SK-N-SH (cell line): ENCODE measurements around the gene BBOX1. TPM values are rescaled to one million over a fixed set of nuclear protein-coding genes. Genes with fewer than 3 reads are reported as not detected.

Source experiments
- CTCF ChIA-PET: fragments of 300-600, 350-600 bp; formaldehyde crosslinking; extraction: SDS; loops from one replicate; lab custom pipeline; 2021; lab: Yijun Ruan, JAX
- POLR2A ChIA-PET: fragments of 350-600 bp; sonication (Branson Sonifier 250); formaldehyde crosslinking; extraction: SDS; loops from one replicate; lab custom pipeline; 2020; ENCODE audit warnings: antibody characterized with exemption, inconsistent platforms; lab: Yijun Ruan, JAX
- DNase-seq: peaks from one replicate; pipeline ENCODE4 v3.0.0; 2012
- H2AFZ ChIP-seq: fragments of 200-600 bp; sonication (generic); 2 replicates; pipeline ENCODE4 v1.8.1; 2016; ENCODE audit warnings: antibody characterized with exemption, mild to moderate bottlenecking, low read depth
- H3F3A ChIP-seq: fragments of 200-600 bp; sonication (generic); replicated peaks from 2 replicates; pipeline ENCODE3; 2016; ENCODE audit warnings: antibody characterized with exemption, mild to moderate bottlenecking; ENCODE audit not compliant: insufficient read depth
- H3K27ac ChIP-seq, 2 experiments: fragments of 200-500 bp in 1 of 2; fragments of 200-600 bp in 1 of 2; sonication (Bioruptor generic) in 1 of 2; sonication (generic), shearing (Covaris generic) in 1 of 2; 2 replicates each; pipeline versions ENCODE4 v1.5.1 to v1.6.1; 2014 to 2016; ENCODE audit warnings: low read depth in 2 of 2, inconsistent platforms in 1 of 2, low read length in 1 of 2, mild to moderate bottlenecking in 1 of 2, mixed read lengths in 1 of 2
- H3K27me3 ChIP-seq: fragments of 200-600 bp; sonication (generic), shearing (Covaris generic); 2 replicates; pipeline ENCODE4 v1.6.1; 2016; ENCODE audit warnings: mixed run types; ENCODE audit not compliant: insufficient read depth
- H3K36me3 ChIP-seq, 2 experiments: fragments of 200-500 bp in 1 of 2; fragments of 200-600 bp in 1 of 2; sonication (Bioruptor generic) in 1 of 2; sonication (generic) in 1 of 2; replicated peaks in 1 of 2; 2 replicates each; pipeline versions ENCODE3 to v1.5.1; 2014 to 2016; ENCODE audit warnings: low read length in 1 of 2, mild to moderate bottlenecking in 1 of 2; ENCODE audit not compliant: insufficient read depth in 2 of 2, control insufficient read depth in 1 of 2
- H3K4me1 ChIP-seq, 2 experiments: fragments of 200-500 bp in 1 of 2; fragments of 200-600 bp in 1 of 2; sonication (Bioruptor generic) in 1 of 2; sonication (generic), shearing (Covaris generic) in 1 of 2; 2 replicates each; pipeline versions ENCODE4 v1.5.1 to v1.6.1; 2014 to 2016; ENCODE audit warnings: low read depth in 1 of 2, low read length in 1 of 2, mixed run types in 1 of 2; ENCODE audit not compliant: insufficient read depth in 2 of 2, control insufficient read depth in 1 of 2
- H3K4me2 ChIP-seq: fragments of 200-600 bp; sonication (generic), shearing (Covaris generic); 2 replicates; pipeline ENCODE4 v1.6.1; 2017; ENCODE audit warnings: mixed run types
- H3K4me3 ChIP-seq, 2 experiments: fragments of 200-500 bp in 1 of 2; fragments of 200-600 bp in 1 of 2; sonication (Bioruptor generic) in 1 of 2; sonication (generic), shearing (Covaris generic) in 1 of 2; 2 replicates each; pipeline versions ENCODE4 v1.5.1 to v1.8.1; 2014 to 2016; ENCODE audit warnings: low read depth in 2 of 2, inconsistent platforms in 1 of 2, low read length in 1 of 2, mild to moderate bottlenecking in 1 of 2, mixed read lengths in 1 of 2, moderate library complexity in 1 of 2
- H3K79me2 ChIP-seq: fragments of 200-600 bp; sonication (generic); 2 replicates; pipeline ENCODE4 v1.8.1; 2017; ENCODE audit warnings: mild to moderate bottlenecking; ENCODE audit not compliant: insufficient read depth
- H3K9ac ChIP-seq: fragments of 200-600 bp; sonication (generic); 2 replicates; pipeline ENCODE4 v1.6.1; 2017; ENCODE audit warnings: mixed run types
- H3K9me2 ChIP-seq: fragments of 200-600 bp; sonication (generic); 2 replicates; pipeline ENCODE4 v1.6.1; 2017; ENCODE audit warnings: mixed run types
- H3K9me3 ChIP-seq: fragments of 200-600 bp; sonication (generic); 2 replicates; pipeline ENCODE4 v1.6.1; 2017; ENCODE audit warnings: mixed run types, mild to moderate bottlenecking, moderate library complexity
- H4K20me1 ChIP-seq: fragments of 200-600 bp; sonication (generic); 2 replicates; pipeline ENCODE4 v1.6.1; 2017; ENCODE audit warnings: mild to moderate bottlenecking, mixed run types; ENCODE audit not compliant: insufficient read depth
- EZH2phosphoT487 ChIP-seq: fragments of 200-600 bp; sonication (generic); IDR thresholded peaks from 2 replicates; pipeline ENCODE4 v1.6.1; 2017; ENCODE audit warnings: low read depth, mixed run types, mild to moderate bottlenecking, antibody characterized with exemption, moderate library complexity, borderline replicate concordance
- FOSL2 ChIP-seq: IDR thresholded peaks from 2 replicates; pipeline ENCODE4 v1.4.0; 2012; ENCODE audit warnings: low read depth, mild to moderate bottlenecking, moderate library complexity, borderline replicate concordance
- FOXJ3 ChIP-seq: sonication (generic); formaldehyde crosslinking; IDR thresholded peaks from 2 replicates; pipeline ENCODE4 v1.5.1; 2020; ENCODE audit warnings: mild to moderate bottlenecking, missing genetic modification reagents
- GABPA ChIP-seq: IDR thresholded peaks from 2 replicates; pipeline ENCODE4 v1.4.0; 2012; ENCODE audit warnings: low read depth, mild to moderate bottlenecking
- GATA2 ChIP-seq: sonication (generic); formaldehyde crosslinking; IDR thresholded peaks from 2 replicates; pipeline ENCODE4 v1.5.0; 2020; ENCODE audit warnings: mild to moderate bottlenecking, missing genetic modification reagents
- JUND ChIP-seq: IDR thresholded peaks from 2 replicates; pipeline ENCODE4 v1.4.0; 2012
- MEF2A ChIP-seq: IDR thresholded peaks from 2 replicates; pipeline ENCODE4 v1.4.0; 2012; ENCODE audit warnings: low read depth, borderline replicate concordance
- NFIC ChIP-seq: IDR thresholded peaks from 2 replicates; pipeline ENCODE4 v1.4.0; 2012; ENCODE audit warnings: borderline replicate concordance
- POLR2AphosphoS5 ChIP-seq: IDR thresholded peaks from 2 replicates; pipeline ENCODE4 v1.6.1; 2012; ENCODE audit warnings: low read depth, low read length
- RCOR1 ChIP-seq: fragments of 150-350 bp; IDR thresholded peaks from 2 replicates; pipeline ENCODE4 v1.6.1; 2017; ENCODE audit warnings: antibody characterized with exemption, low read length
- RFX5 ChIP-seq: IDR thresholded peaks from 2 replicates; pipeline ENCODE4 v1.6.1; 2012; ENCODE audit warnings: mild to moderate bottlenecking, improper control_type of control experiment, low read length
- TEAD4 ChIP-seq: IDR thresholded peaks from 2 replicates; pipeline ENCODE4 v1.4.0; 2012; ENCODE audit warnings: mild to moderate bottlenecking, borderline replicate concordance; ENCODE audit not compliant: insufficient read depth
- YY1 ChIP-seq: IDR thresholded peaks from 2 replicates; pipeline ENCODE4 v1.4.0; 2012; ENCODE audit warnings: low read depth, mild to moderate bottlenecking
- WGBS: methylation state at CpG from one replicate; pipeline ENCODE4 v1.1.6; 2017; ENCODE audit warnings: low lambda C conversion rate; 5-methylcytosine and 5-hydroxymethylcytosine counted together
- polyA plus RNA-seq, 3 experiments: library from polyadenylated mRNA; depleted of rRNA; stranded (reverse); fragments of >200 nt; gene quantifications; 2 replicates each; pipeline ENCODE4 v1.2.3, GENCODE V29; 2012
- TF ChIP-seq, protein P1 (sequence below): fragments of 200-600 bp; sonication (generic); IDR thresholded peaks from 2 replicates; pipeline ENCODE4 v1.6.1; 2017; ENCODE audit warnings: antibody characterized with exemption, mild to moderate bottlenecking, moderate library complexity

Gene BBOX1
- polyA plus RNA-seq, 1 of the 3 experiments (the other 2 are of a cell fraction), result 0.02 TPM

GRCh38 chr11:27083241-27083640, 42.6 kb downstream of the BBOX1 start:
- no peak overlapping the region for H3K4me2 ChIP-seq
- no peaks in the 10 kb centered on the region for H3K9me2 ChIP-seq
- TF ChIP-seq RCOR1 (no peak), YY1 (no peak)
- TF ChIP-seq, protein P1, sequence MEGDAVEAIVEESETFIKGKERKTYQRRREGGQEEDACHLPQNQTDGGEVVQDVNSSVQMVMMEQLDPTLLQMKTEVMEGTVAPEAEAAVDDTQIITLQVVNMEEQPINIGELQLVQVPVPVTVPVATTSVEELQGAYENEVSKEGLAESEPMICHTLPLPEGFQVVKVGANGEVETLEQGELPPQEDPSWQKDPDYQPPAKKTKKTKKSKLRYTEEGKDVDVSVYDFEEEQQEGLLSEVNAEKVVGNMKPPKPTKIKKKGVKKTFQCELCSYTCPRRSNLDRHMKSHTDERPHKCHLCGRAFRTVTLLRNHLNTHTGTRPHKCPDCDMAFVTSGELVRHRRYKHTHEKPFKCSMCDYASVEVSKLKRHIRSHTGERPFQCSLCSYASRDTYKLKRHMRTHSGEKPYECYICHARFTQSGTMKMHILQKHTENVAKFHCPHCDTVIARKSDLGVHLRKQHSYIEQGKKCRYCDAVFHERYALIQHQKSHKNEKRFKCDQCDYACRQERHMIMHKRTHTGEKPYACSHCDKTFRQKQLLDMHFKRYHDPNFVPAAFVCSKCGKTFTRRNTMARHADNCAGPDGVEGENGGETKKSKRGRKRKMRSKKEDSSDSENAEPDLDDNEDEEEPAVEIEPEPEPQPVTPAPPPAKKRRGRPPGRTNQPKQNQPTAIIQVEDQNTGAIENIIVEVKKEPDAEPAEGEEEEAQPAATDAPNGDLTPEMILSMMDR, result no peak
- no peaks in the 10 kb centered on the region for H3K36me3 ChIP-seq
- H3K4me1 ChIP-seq, result no peaks in the 10 kb centered on the region; a peak in 1 of 4 replicates
- H3K27me3 ChIP-seq, result no peaks in the 10 kb centered on the region
- H3K79me2 ChIP-seq, result no peaks in the 10 kb centered on the region
- CTCF ChIA-PET, result interaction anchor here (1.6 kb wide), 1 partner anchor 8 kb away, joined by 3 read pairs; no protein-coding TSS in a partner anchor
- WGBS, result 80% methylated on average over 2 of the region's 2 CpGs
- H2AFZ ChIP-seq, result no peak overlapping the region
- H3K27ac ChIP-seq, result no peak overlapping the region
- POLR2A ChIA-PET, result no interaction called here
- no peaks in the 10 kb centered on the region for H3F3A ChIP-seq
- no peaks in the 10 kb centered on the region for H3K9me3 ChIP-seq
- H4K20me1 ChIP-seq, result no peaks in the 10 kb centered on the region
- DNase-seq, result no peak
- no peak overlapping the region for H3K4me3 ChIP-seq
- no peak overlapping the region for H3K9ac ChIP-seq

GRCh38 chr11:27083782-27084181, 43.2 kb downstream of the BBOX1 start:
- Histone ChIP-seq H3K36me3 (no peaks in the 10 kb centered on the region), H3K27me3 (no peaks in the 10 kb centered on the region), H3K79me2 (no peaks in the 10 kb centered on the region), H3K9me3 (no peaks in the 10 kb centered on the region), H3K9ac (no peak overlapping the region), H3K4me2 (no peak overlapping the region), H3K4me1 (no peaks in the 10 kb centered on the region; a peak in 1 of 4 replicates), H3K4me3 (no peak overlapping the region), H2AFZ (no peak overlapping the region), H4K20me1 (no peaks in the 10 kb centered on the region), H3K27ac (no peak overlapping the region), H3F3A (no peaks in the 10 kb centered on the region), H3K9me2 (no peaks in the 10 kb centered on the region)
- DNase-seq, result no peak
- TF ChIP-seq EZH2phosphoT487, result no peak
- ChIA-PET POLR2A (no interaction called here), CTCF (interaction anchor here (1.6 kb wide), 1 partner anchor 8 kb away, joined by 3 read pairs; no protein-coding TSS in a partner anchor)

- Histone ChIP-seq H3K4me1 (no peaks in the 10 kb centered on the region; a peak in 1 of 4 replicates), H3K9me3 (no peaks in the 10 kb centered on the region), H3K9me2 (no peaks in the 10 kb centered on the region), H2AFZ (no peak overlapping the region), H3K79me2 (no peaks in the 10 kb centered on the region), H3K36me3 (no peaks in the 10 kb centered on the region), H3K4me3 (no peak overlapping the region), H3K27me3 (no peaks in the 10 kb centered on the region), H3K27ac (no peak overlapping the region), H3K4me2 (no peak overlapping the region), H4K20me1 (no peaks in the 10 kb centered on the region), H3F3A (no peaks in the 10 kb centered on the region), H3K9ac (no peak overlapping the region)
- DNase-seq, result no peak
- CTCF ChIA-PET, result interaction anchor here (1.6 kb wide), 1 partner anchor 9 kb away, joined by 3 read pairs; no protein-coding TSS in a partner anchor
- POLR2A ChIA-PET, result no interaction called here
- no peak for TF ChIP-seq FOXJ3 (CRISPR knock-in tag)
- TF ChIP-seq GATA2 (CRISPR knock-in tag), result no peak
- TF ChIP-seq TEAD4, result no peak
- TF ChIP-seq JUND, result no peak
- no peak for TF ChIP-seq NFIC
- no peak for TF ChIP-seq FOSL2
- TF ChIP-seq POLR2AphosphoS5, result no peak
- TF ChIP-seq GABPA, result no peak
- no peak for TF ChIP-seq RFX5
- TF ChIP-seq RCOR1, result no peak
- TF ChIP-seq MEF2A, result no peak
These were observed 43.9 kb downstream of the BBOX1 start for GRCh38 chr11:27084518-27084917.
